ENCODE results near the gene FCER2. TPM values are rescaled to one million over a fixed set of nuclear protein-coding genes. Genes with fewer than 3 reads are reported as not detected.
A peak's percentile ranks its signal among the peaks of the same experiment; 100 is the strongest.

Gene FCER2
- total and polyA plus RNA-seq, 2 of the 13 experiments (the other 11 are each of a cell fraction or from before 2014, with no cell fraction given), result not detected

DNA sequence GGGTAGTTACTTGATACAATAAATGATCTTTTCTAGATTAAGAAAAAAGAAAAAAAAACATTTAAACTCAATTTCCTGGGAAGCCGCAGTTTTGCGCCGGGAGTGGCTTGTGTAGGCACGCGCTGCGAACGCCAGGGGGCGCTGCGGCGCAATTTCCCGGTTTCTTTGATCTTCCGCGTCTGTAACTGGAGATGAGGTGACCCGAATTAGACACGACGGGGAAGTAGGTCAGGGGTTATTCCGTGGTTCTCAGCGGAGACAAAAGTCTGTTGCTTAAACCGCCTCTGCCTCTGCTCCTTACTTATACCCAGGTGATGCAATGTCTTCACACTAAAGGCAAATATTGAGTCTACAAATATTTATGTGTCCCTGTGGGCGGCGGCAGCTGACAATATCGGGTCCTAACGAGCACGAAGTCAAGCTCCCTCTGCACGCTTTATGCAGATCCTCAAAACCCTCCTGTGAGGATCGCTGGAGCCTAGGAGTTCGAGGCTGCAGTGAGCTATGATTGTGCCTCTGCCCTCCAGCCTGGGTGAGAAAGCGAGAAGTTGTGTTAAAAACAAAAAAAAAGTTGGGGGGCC lies 49.8 kb downstream of the FCER2 start (continued):
- TF ChIP-seq, protein P1, sequence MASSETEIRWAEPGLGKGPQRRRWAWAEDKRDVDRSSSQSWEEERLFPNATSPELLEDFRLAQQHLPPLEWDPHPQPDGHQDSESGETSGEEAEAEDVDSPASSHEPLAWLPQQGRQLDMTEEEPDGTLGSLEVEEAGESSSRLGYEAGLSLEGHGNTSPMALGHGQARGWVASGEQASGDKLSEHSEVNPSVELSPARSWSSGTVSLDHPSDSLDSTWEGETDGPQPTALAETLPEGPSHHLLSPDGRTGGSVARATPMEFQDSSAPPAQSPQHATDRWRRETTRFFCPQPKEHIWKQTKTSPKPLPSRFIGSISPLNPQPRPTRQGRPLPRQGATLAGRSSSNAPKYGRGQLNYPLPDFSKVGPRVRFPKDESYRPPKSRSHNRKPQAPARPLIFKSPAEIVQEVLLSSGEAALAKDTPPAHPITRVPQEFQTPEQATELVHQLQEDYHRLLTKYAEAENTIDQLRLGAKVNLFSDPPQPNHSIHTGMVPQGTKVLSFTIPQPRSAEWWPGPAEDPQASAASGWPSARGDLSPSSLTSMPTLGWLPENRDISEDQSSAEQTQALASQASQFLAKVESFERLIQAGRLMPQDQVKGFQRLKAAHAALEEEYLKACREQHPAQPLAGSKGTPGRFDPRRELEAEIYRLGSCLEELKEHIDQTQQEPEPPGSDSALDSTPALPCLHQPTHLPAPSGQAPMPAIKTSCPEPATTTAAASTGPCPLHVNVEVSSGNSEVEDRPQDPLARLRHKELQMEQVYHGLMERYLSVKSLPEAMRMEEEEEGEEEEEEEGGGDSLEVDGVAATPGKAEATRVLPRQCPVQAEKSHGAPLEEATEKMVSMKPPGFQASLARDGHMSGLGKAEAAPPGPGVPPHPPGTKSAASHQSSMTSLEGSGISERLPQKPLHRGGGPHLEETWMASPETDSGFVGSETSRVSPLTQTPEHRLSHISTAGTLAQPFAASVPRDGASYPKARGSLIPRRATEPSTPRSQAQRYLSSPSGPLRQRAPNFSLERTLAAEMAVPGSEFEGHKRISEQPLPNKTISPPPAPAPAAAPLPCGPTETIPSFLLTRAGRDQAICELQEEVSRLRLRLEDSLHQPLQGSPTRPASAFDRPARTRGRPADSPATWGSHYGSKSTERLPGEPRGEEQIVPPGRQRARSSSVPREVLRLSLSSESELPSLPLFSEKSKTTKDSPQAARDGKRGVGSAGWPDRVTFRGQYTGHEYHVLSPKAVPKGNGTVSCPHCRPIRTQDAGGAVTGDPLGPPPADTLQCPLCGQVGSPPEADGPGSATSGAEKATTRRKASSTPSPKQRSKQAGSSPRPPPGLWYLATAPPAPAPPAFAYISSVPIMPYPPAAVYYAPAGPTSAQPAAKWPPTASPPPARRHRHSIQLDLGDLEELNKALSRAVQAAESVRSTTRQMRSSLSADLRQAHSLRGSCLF (CRISPR knock-in tag; IDR thresholded peaks at IDR 0.05; ENCODE audit: borderline replicate concordance), result no peak
- TF ChIP-seq NFE2L2 (IDR thresholded peaks at IDR 0.05; ENCODE audit: low read length), result no peak
- no peak for TF ChIP-seq SRF (IDR thresholded peaks at IDR 0.05; ENCODE audit: low read depth, low read length)
- TF ChIP-seq, protein P2, sequence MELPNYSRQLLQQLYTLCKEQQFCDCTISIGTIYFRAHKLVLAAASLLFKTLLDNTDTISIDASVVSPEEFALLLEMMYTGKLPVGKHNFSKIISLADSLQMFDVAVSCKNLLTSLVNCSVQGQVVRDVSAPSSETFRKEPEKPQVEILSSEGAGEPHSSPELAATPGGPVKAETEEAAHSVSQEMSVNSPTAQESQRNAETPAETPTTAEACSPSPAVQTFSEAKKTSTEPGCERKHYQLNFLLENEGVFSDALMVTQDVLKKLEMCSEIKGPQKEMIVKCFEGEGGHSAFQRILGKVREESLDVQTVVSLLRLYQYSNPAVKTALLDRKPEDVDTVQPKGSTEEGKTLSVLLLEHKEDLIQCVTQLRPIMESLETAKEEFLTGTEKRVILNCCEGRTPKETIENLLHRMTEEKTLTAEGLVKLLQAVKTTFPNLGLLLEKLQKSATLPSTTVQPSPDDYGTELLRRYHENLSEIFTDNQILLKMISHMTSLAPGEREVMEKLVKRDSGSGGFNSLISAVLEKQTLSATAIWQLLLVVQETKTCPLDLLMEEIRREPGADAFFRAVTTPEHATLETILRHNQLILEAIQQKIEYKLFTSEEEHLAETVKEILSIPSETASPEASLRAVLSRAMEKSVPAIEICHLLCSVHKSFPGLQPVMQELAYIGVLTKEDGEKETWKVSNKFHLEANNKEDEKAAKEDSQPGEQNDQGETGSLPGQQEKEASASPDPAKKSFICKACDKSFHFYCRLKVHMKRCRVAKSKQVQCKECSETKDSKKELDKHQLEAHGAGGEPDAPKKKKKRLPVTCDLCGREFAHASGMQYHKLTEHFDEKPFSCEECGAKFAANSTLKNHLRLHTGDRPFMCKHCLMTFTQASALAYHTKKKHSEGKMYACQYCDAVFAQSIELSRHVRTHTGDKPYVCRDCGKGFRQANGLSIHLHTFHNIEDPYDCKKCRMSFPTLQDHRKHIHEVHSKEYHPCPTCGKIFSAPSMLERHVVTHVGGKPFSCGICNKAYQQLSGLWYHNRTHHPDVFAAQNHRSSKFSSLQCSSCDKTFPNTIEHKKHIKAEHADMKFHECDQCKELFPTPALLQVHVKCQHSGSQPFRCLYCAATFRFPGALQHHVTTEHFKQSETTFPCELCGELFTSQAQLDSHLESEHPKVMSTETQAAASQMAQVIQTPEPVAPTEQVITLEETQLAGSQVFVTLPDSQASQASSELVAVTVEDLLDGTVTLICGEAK (IDR thresholded peaks at IDR 0.05), result no peak
- TF ChIP-seq, protein P2 (CRISPR knock-in tag; IDR thresholded peaks at IDR 0.05), result peak; percentile 67; the same call in 1 of the 2 replicates
- peak; percentile 92 for TF ChIP-seq SALL1 (CRISPR knock-in tag; IDR thresholded peaks at IDR 0.05)
- no peak for TF ChIP-seq CHD4 (IDR thresholded peaks at IDR 0.05; ENCODE audit: borderline replicate concordance, low read length)
- TF ChIP-seq ZNF512 (CRISPR knock-in tag; IDR thresholded peaks at IDR 0.05), result no peak
- no peak for TF ChIP-seq PTBP1 (IDR thresholded peaks at IDR 0.05; ENCODE audit: low read depth, low read length, poor library complexity, severe bottlenecking)
- TF ChIP-seq DNMT1 (CRISPR knock-in tag; IDR thresholded peaks at IDR 0.05), result no peak
- no peak for TF ChIP-seq SOX6 (IDR thresholded peaks at IDR 0.05)
- TF ChIP-seq SOX6 (CRISPR knock-in tag; IDR thresholded peaks at IDR 0.05), result peak; percentile 96
- TF ChIP-seq ZNF580 (CRISPR knock-in tag; IDR thresholded peaks at IDR 0.05; ENCODE audit: borderline replicate concordance, low read depth), result peak; percentile 30; the same call in 1 of the 2 replicates
- TF ChIP-seq MAFG (CRISPR knock-in tag; IDR thresholded peaks at IDR 0.05), result no peak
